HG02970 (cell line): Measurements from ENCODE around the gene SPATS2.
"Not testable (repeated sequence)": the region's sequence is repeated elsewhere in the genome, so short reads cannot be mapped to it uniquely, and the experiment has no call there.

Experiments
- ATAC-seq: cut with Tn5 transposase; IDR thresholded peaks from one replicate; pipeline ENCODE4 v1.9.1; 2021; ENCODE audit warnings: mild to moderate bottlenecking, moderate library complexity, moderate number of reproducible peaks; ENCODE audit not compliant: unreplicated experiment, low FRiP score

SPATS2 gene

GRCh38 chr12:49347311-49348193 is 19.7 kb upstream of the SPATS2 start:
- ATAC-seq = no peak

- no peak for ATAC-seq
These were observed 18.5 kb upstream of the SPATS2 start for GRCh38 chr12:49348781-49349180.

- ATAC-seq = no peak
These were observed 18.0 kb upstream of the SPATS2 start for GRCh38 chr12:49349266-49349665.

GRCh38 chr12:49352351-49352750 is 14.9 kb upstream of the SPATS2 start:
- no peak for ATAC-seq

- ATAC-seq = no peak
These were observed 11.3 kb upstream of the SPATS2 start for GRCh38 chr12:49355913-49356312.

- ATAC-seq = no peak
These were observed 10.1 kb upstream of the SPATS2 start for GRCh38 chr12:49357103-49357678.

- ATAC-seq = no peak
These were observed 8.7 kb upstream of the SPATS2 start for GRCh38 chr12:49358483-49359141.

- no peak for ATAC-seq
These were observed 7.6 kb upstream of the SPATS2 start for GRCh38 chr12:49359671-49360070.

GRCh38 chr12:49362077-49362476 is 5.2 kb upstream of the SPATS2 start:
- ATAC-seq = no peak

- no peak for ATAC-seq
These were observed 2.3 kb upstream of the SPATS2 start for GRCh38 chr12:49364989-49365388.

GRCh38 chr12:49365542-49365941 is 1.7 kb upstream of the SPATS2 start:
- no peak for ATAC-seq

- no peak for ATAC-seq
These were observed 1.1 kb upstream of the SPATS2 start for GRCh38 chr12:49366096-49366651.

- peak; percentile 67 for ATAC-seq
These were observed 446 bp upstream of the SPATS2 start for GRCh38 chr12:49366652-49367380.

- ATAC-seq = no peak
These were observed 958 bp downstream of the SPATS2 start for GRCh38 chr12:49368240-49368600.

GRCh38 chr12:49369411-49370145 is 2.3 kb downstream of the SPATS2 start:
- ATAC-seq = peak; percentile 29

- ATAC-seq = no peak
These were observed 3.3 kb downstream of the SPATS2 start for GRCh38 chr12:49370539-49370938.

GRCh38 chr12:49375406-49375805 is 8.1 kb downstream of the SPATS2 start:
- ATAC-seq = no peak

- no peak for ATAC-seq
These were observed 10.1 kb downstream of the SPATS2 start for GRCh38 chr12:49377386-49377785.

- not testable (repeated sequence) for ATAC-seq
These were observed 12.9 kb downstream of the SPATS2 start for GRCh38 chr12:49380184-49380583.
